SU-DHL-6 (cell line): ENCODE results near the gene DNM1.

Source experiments
- EZH2phosphoT487 ChIP-seq: fragments of 200-600 bp; sonication (generic), shearing (Covaris generic); conservative IDR thresholded peaks from 2 replicates; pipeline ENCODE4 v1.6.1; 2018; ENCODE audit warnings: mild to moderate bottlenecking, antibody characterized with exemption, low read length, moderate library complexity, mixed read lengths
- TF ChIP-seq, protein P1 (sequence below): fragments of 200-600 bp; sonication (generic); IDR thresholded peaks from one replicate; pipeline ENCODE4 v1.5.1; 2017; ENCODE audit warnings: antibody characterized with exemption, mild to moderate bottlenecking, low read length, moderate library complexity; ENCODE audit not compliant: insufficient read depth, poor library complexity, severe bottlenecking

DNA sequence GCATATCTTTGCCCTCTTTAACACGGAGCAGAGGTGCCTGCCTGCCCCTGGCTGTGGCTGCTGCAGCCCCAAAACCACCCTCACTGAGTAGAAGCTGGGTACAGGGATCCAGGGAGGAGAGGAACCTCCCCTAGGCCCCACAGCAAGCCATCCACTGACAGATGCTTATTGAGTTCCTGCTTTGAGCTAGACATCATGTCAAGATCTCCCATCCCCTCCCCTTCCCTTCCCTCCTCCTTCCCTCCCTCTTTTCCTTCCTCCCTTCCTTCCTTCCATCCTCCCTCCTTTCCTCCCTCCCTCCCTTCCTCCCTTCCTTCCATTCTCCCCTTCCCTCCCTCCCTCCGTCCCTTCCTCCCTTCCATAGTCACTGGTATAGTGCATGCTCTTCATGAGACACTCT is 43.3 kb downstream of the DNM1 start:
- TF ChIP-seq, protein P1, sequence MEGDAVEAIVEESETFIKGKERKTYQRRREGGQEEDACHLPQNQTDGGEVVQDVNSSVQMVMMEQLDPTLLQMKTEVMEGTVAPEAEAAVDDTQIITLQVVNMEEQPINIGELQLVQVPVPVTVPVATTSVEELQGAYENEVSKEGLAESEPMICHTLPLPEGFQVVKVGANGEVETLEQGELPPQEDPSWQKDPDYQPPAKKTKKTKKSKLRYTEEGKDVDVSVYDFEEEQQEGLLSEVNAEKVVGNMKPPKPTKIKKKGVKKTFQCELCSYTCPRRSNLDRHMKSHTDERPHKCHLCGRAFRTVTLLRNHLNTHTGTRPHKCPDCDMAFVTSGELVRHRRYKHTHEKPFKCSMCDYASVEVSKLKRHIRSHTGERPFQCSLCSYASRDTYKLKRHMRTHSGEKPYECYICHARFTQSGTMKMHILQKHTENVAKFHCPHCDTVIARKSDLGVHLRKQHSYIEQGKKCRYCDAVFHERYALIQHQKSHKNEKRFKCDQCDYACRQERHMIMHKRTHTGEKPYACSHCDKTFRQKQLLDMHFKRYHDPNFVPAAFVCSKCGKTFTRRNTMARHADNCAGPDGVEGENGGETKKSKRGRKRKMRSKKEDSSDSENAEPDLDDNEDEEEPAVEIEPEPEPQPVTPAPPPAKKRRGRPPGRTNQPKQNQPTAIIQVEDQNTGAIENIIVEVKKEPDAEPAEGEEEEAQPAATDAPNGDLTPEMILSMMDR: no peak
- TF ChIP-seq EZH2phosphoT487: no peak
